Brain pericyte (primary cell): ENCODE data around the gene DUSP1.
"Not testable (repeated sequence)": the region's sequence is repeated elsewhere in the genome, so short reads cannot be mapped to it uniquely, and the experiment has no call there.

Source experiments
- DNase-seq: peaks from one replicate; pipeline ENCODE4 v3.0.0-alpha.2; 2012; ENCODE audit warnings: low read depth, low spot score

The DUSP1 gene

GRCh38 chr5:172797771-172798191 lies 26.8 kb upstream of the DUSP1 start:
- no peak for DNase-seq

DNA sequence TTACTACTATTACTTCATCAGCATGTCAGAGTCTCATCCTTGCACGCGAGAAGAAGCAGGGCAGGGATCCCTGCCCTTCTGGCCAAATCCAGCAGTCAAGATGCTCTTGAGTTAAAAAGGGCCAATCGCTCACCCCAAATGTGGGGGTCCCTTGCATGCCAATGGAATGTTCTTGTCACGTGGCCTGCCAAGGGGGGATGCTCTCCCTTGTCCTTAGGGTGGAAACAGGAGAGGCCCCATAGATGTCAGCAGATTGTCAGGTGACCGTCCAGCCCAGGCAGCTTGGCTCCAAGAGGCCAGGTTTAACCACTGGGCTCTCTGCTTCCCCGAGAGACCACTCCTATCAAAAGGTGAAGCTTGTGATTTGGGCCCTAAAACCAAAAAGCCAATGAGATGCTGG lies 25.3 kb upstream of the DUSP1 start:
- no peak for DNase-seq

- peak; percentile 92 for DNase-seq
Observed at GRCh38 chr5:172795318-172795977, 24.5 kb upstream of the DUSP1 start.

GRCh38 chr5:172793577-172794488 lies 22.8 kb upstream of the DUSP1 start:
- no peak for DNase-seq

DNA sequence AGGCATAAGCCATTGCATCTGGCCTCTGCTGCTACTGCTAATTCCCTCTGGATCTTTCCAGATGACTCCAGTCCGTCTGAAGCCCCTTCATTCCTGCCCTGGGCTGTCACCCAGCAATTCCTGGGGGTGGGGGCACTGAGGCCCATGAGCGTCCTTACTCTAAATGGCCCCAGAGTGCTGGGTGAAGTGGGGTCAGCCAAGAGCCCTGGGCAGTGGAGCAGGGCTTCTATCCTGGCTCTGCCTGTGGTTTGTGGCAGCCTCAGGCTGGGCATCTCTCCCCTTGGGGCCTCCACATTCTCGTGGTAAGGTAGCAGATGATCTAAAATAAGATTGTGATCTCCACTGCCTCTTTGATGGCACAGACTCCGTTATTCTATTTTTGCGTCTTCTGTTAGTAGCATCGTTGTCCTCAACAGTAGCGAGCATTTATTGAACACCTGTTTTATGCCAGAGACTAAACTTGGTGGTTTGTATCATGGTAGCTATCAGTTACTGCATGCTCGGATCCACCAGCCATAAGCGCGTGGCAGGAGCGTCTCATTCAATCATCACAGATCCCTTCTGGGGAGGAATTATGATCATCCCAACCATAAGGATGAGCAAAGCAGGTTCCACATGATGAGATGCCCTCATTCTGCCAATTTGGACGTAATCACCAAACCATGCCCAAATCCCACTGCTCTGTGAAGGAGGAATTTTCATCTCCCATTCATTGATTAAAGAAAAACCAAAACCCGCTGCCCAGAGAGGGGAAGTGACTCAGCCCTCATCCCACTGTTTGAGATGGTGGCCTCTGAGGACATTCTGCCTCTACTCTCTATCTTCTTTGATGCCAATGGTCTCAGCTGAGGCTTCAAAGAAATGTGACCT lies 21.9 kb upstream of the DUSP1 start:
- no peak for DNase-seq

DNA sequence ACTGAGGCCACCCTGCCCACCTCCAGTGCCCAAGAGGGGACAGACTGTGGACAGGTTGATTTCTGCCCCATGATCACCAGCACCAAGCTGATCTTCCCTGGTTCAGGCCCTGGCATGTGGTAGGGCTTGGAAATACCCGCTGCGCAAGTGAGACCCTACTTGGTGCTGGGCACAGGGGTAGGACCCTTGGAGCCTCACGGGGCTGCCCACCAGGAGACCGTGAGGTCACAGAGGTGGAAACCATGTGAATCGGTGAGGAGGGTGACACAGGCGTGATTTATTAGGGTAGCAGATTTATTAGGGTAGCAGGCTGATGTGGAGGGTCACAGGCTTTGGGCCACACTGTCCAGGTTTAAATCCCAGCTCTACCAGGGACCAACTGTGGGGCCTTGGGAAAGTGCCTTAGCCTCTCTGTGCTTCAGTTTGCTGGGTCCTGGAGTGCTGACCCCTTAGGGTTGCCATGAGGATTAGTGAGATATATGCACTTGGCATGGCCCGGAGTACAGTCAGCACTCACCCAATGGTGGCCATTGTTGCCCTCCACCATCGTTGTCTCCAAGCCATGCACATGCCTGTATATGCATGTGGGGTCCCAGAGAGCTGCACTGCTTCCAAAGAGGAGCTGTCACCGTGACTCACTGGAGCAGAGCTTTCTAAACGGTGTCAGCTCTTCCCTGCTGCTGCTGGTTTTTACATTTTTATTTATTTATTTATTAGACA lies 20.9 kb upstream of the DUSP1 start:
- no peak for DNase-seq

GRCh38 chr5:172791286-172791685 lies 20.3 kb upstream of the DUSP1 start:
- no peak for DNase-seq

DNA sequence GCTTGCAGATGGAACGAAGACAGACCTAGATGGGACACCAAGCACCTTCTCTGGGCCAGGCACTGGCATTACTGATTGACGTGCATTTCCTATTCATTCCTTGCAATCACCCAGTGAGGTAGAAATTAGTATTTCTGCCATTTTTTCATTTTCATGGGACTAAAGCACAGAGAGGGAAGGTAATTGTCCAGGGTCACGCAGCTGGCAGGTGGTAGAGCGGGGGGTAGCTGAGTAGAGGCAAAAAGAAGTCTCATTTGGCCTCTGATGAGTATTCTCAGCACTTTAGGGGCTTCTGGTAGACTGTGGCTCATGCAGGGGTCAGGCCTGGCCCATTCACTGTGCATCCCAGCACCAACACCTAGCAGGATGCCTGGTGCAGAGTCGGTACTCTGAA lies 19.5 kb upstream of the DUSP1 start:
- DNase-seq = no peak

GRCh38 chr5:172789687-172790495 lies 18.9 kb upstream of the DUSP1 start:
- DNase-seq = no peak

GRCh38 chr5:172788771-172789686 lies 18.0 kb upstream of the DUSP1 start:
- no peak for DNase-seq

DNA sequence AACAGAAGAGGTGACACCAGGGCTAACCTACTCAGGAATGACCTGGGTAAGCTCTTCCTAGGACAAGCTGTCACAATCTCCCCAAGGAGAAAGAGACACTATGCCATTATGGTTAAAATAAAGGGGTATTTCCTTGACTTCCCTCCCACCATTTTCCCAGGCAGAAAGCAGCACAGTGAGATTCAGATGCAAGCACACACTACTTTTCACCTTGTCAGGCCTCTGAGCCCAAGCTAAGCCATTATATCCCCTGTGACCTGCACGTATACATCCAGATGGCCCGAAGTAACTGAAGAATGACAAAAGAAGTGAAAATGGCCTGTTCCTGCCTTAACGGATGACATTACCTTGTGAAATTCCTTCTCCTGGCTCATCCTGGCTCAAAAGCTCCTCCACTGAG lies 16.5 kb upstream of the DUSP1 start:
- not testable (repeated sequence) for DNase-seq

DNA sequence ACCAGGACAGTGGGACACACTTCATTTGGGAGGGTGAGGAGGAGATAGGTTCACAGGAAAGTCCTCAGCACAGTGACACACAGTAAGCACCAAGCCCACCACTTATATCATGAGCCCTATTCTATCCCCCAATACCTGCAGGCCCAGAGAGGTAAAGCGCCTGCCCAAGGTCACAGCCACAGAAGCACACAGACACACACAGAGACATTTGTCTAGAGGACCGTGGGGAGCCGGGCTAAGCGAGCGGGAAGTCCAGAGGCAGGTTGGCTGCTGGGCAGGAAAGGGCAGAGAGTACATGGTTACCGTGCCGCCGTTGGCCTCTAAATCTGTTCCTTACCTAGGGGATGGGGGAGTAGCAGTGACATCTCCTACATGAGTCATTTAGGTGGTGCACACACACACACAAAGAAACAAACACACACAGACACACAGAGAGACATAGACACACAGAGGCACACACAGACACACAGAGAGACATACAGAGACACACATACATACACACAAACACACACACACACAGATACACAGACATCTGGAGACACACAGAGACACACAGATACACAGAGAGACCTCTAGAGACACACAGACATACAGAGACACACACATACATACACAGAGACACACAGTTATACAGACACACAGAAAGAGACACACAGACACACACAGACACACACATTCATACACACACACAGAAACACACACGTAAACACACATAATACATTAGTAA lies 15.9 kb upstream of the DUSP1 start:
- DNase-seq = no peak

- no peak for DNase-seq
Observed at GRCh38 chr5:172785429-172786088, 14.6 kb upstream of the DUSP1 start.

- not testable (repeated sequence) for DNase-seq
Observed at GRCh38 chr5:172784162-172784561, 13.2 kb upstream of the DUSP1 start.

DNA sequence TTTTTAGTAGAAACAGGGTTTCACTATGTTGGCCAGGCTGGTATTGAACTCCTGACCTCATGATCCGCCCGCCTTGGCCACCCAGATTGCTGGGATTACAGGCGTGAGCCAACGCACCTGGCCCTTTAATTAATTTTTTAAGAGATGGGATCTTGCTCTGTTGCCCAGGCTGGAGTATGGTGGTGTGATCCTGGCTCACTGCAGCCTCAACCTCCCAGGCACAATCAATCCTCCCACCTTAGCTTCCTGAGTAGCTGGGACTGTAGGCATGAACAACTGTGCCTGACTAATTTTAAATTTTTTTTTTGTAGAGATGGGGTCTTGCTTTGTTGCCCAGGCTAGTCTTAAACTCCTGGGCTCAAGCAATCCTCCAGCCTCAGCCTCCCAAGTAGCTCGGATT lies 12.3 kb upstream of the DUSP1 start:
- DNase-seq = not testable (repeated sequence)

GRCh38 chr5:172782169-172783039 lies 11.4 kb upstream of the DUSP1 start:
- DNase-seq = no peak

DNA sequence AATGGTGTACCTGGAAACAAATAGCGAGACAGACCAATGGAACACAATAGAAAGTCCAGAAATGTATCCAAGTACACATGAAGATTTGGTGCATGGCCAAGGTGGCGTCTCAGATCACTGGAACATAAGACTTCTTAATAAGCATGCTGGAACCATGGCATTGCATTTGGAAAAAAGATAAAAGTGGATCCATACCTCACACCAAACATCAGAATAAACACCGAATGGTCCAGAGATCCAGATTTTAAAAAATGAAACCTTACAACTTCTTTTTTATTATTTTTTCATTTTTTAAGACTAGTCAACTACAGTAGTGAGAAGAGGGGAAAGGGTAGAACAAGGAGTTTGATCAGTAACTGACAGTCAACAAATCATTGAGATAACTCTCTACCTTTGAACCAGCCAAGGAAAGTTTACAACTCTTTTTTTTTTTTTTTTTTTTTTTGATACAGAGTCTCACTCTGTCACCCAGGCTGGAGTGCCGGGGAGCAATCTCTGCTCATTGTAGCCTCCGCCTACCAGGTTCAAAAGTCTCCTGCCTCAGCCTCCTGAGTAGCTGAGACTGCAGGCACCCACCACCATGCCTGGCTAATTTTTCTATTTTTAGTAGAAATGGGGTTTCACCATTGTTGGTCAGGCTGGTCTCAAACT lies 8.8 kb upstream of the DUSP1 start:
- no peak for DNase-seq
